Adrenal gland (tissue), 5 donors: Measurements from ENCODE around the gene ESYT2.

ENCODE experiments used
- CTCF ChIP-seq, 6 experiments: fragments of 450-650 bp in 4 of 6; fragments of 200-600 bp in 2 of 6; sonication (generic) in 1 of 6; IDR thresholded peaks; 1 replicate in 5 of 6; 2 replicates in 1 of 6; pipeline versions ENCODE4 v1.5.1 to v1.8.0; 2016 to 2021; ENCODE audit warnings: antibody characterized with exemption in 6 of 6, mild to moderate bottlenecking in 2 of 6, moderate library complexity in 1 of 6
- POLR2A ChIP-seq, 2 donors: fragments of 450-650 bp; IDR thresholded peaks; one replicate each; pipeline ENCODE4 v1.6.1; 2017; ENCODE audit warnings: antibody characterized with exemption in 2 of 2, mild to moderate bottlenecking in 2 of 2, moderate library complexity in 1 of 2
- donor health status: DM: no; HTN: no; CAD: no.

DNA sequence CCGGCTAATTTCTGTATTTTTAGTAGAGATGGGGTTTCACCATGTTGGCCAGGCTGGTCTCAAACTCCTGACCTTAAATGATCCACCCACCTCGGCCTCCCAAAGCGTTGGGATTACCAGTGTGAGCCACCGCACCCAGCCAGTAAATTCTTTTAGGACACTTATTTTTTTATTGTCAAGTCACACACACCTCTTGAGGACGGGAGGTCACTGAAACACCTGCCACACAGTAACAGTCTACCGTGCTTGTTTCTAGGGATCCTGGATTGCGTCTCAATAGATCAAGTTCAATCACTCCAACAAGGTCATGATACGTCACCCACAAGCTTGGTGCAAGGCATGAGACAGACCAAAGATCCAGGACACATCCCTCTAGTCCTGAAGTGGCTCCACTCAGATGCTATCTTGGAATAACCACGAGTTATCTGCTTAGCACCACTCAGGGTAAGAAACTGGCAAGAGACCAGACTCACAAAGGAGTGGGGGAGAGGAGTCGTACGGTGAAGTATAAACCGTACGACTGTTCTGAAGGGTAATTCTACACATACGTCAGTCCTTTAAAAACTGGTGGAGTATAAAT is 65.8 kb downstream of the ESYT2 start:
- no peak for TF ChIP-seq CTCF (IDR thresholded peaks at IDR 0.05)
- no peak for TF ChIP-seq POLR2A (IDR thresholded peaks at IDR 0.05)
